Endothelial cell of umbilical vein (primary cell): Measurements from ENCODE around the gene BMAL2. TPM values are rescaled to one million over a fixed set of nuclear protein-coding genes. Genes with fewer than 3 reads are reported as not detected.

Source experiments
- BruUV-seq: library from RNA; stranded (reverse); fragments of 400-500 nt; replicated peaks from 2 replicates; lab custom pipeline; 2021; lab: Mats Ljungman, UMichigan
- CTCF ChIA-PET: fragments of 300-600, 350-600 bp; sonication (Branson Sonifier 250); formaldehyde crosslinking; loops from one replicate; lab custom pipeline; 2021; ENCODE audit warnings: antibody characterized with exemption, inconsistent platforms; lab: Charles Lee
- POLR2A ChIA-PET: fragments of 300-600, 350-600 bp; sonication (Branson Sonifier 250); formaldehyde crosslinking; loops from one replicate; lab custom pipeline; 2021; ENCODE audit warnings: antibody characterized with exemption, inconsistent platforms; lab: Charles Lee
- DNase-seq: peaks from one replicate; pipeline ENCODE4 v3.0.0-alpha.2; 2011; ENCODE audit warnings: low read depth, low spot score
- FAIRE-seq: peaks from 2 replicates; lab custom pipeline; 2011; peaks lifted over from hg19 to GRCh38; lab: Jason Lieb, UNC
- H2AFZ ChIP-seq: 2 replicates; pipeline ENCODE4 v1.6.0; 2012; ENCODE audit warnings: low read depth, low read length, control low read depth, inconsistent platforms
- H3K27ac ChIP-seq: 2 replicates; pipeline ENCODE4 v1.5.1; 2011; ENCODE audit warnings: low read depth, mild to moderate bottlenecking, control low read depth, low read length, moderate library complexity; ENCODE audit not compliant: insufficient read depth
- H3K27me3 ChIP-seq, 2 experiments: 2 replicates each; pipeline versions ENCODE4 v1.6.0 to v1.6.1; 2011; ENCODE audit warnings: low read length in 2 of 2, mixed read lengths in 1 of 2; ENCODE audit not compliant: control insufficient read depth in 2 of 2, insufficient read depth in 2 of 2
- H3K36me3 ChIP-seq, 2 experiments: 2 replicates in 1 of 2; 3 replicates in 1 of 2; pipeline ENCODE4 v1.5.1; 2011; ENCODE audit warnings: low read length in 2 of 2, mild to moderate bottlenecking in 1 of 2, moderate library complexity in 1 of 2; ENCODE audit not compliant: control insufficient read depth in 2 of 2, insufficient read depth in 2 of 2; ENCODE audit errors: extremely low read depth in 1 of 2
- H3K4me1 ChIP-seq: 3 replicates; pipeline ENCODE4 v1.5.1; 2011; ENCODE audit warnings: mild to moderate bottlenecking, low read length; ENCODE audit not compliant: control insufficient read depth, insufficient read depth; ENCODE audit errors: extremely low read depth
- H3K4me2 ChIP-seq: 2 replicates; pipeline ENCODE4 v1.6.1; 2011; ENCODE audit warnings: low read length, control low read depth, mixed read lengths; ENCODE audit not compliant: insufficient read depth
- H3K4me3 ChIP-seq, 3 experiments: fragments of 200-600 bp in 1 of 3; sonication (generic), shearing (Covaris generic) in 1 of 3; replicated peaks in 1 of 3; 2 replicates each; pipeline ENCODE4 v1.5.1; 2011 to 2016; ENCODE audit warnings: control low read depth in 3 of 3, low read length in 3 of 3, mild to moderate bottlenecking in 2 of 3, inconsistent platforms in 1 of 3, low read depth in 1 of 3, moderate library complexity in 1 of 3; ENCODE audit not compliant: insufficient read depth in 1 of 3
- H3K79me2 ChIP-seq: 2 replicates; pipeline ENCODE4 v1.6.0; 2012; ENCODE audit warnings: low read length, inconsistent platforms; ENCODE audit not compliant: control insufficient read depth, insufficient read depth
- H3K9ac ChIP-seq: replicated peaks from 2 replicates; pipeline ENCODE3; 2011; ENCODE audit warnings: low read length, control low read depth; ENCODE audit not compliant: insufficient read depth; ENCODE audit errors: extremely low read depth
- H3K9me1 ChIP-seq: replicated peaks from 3 replicates; pipeline ENCODE4 v1.6.0; 2011; ENCODE audit warnings: mild to moderate bottlenecking, low read length; ENCODE audit not compliant: control insufficient read depth, insufficient read depth; ENCODE audit errors: extremely low read depth
- H3K9me3 ChIP-seq: replicated peaks from 2 replicates; pipeline ENCODE4 v1.5.1; 2012; ENCODE audit warnings: low read length, inconsistent platforms; ENCODE audit not compliant: control insufficient read depth, insufficient read depth
- H4K20me1 ChIP-seq: replicated peaks from 2 replicates; pipeline ENCODE3; 2011; ENCODE audit warnings: mild to moderate bottlenecking, low read length; ENCODE audit not compliant: control insufficient read depth, insufficient read depth; ENCODE audit errors: extremely low read depth
- EZH2 ChIP-seq: IDR thresholded peaks from 2 replicates; pipeline ENCODE4 v1.6.1; 2012; ENCODE audit warnings: borderline replicate concordance, low read depth, mild to moderate bottlenecking, moderate library complexity, low read length, inconsistent platforms; ENCODE audit not compliant: severe bottlenecking
- FOS ChIP-seq: IDR thresholded peaks from 2 replicates; pipeline ENCODE4 v1.6.1; 2011; ENCODE audit warnings: mild to moderate bottlenecking, low read length, moderate library complexity, borderline replicate concordance; ENCODE audit not compliant: insufficient read depth
- GATA2 ChIP-seq: IDR thresholded peaks from 2 replicates; pipeline ENCODE4 v1.7.0; 2011; ENCODE audit warnings: low read depth, mild to moderate bottlenecking, moderate library complexity, mixed read lengths, low read length; ENCODE audit not compliant: insufficient read length, insufficient read depth
- JUN ChIP-seq: IDR thresholded peaks from 2 replicates; pipeline ENCODE4 v1.6.1; 2011; ENCODE audit warnings: borderline replicate concordance, low read depth; ENCODE audit not compliant: insufficient read length, insufficient read depth
- MAX ChIP-seq: IDR thresholded peaks from 2 replicates; pipeline ENCODE4 v1.6.1; 2011; ENCODE audit not compliant: insufficient read depth, insufficient read length
- MYC ChIP-seq: IDR thresholded peaks from one replicate; pipeline ENCODE4 v1.6.1; 2011; ENCODE audit warnings: mild to moderate bottlenecking, low read depth, low read length
- POLR2A ChIP-seq: IDR thresholded peaks from 2 replicates; pipeline ENCODE4 v1.6.1; 2012; ENCODE audit warnings: low read depth, mild to moderate bottlenecking, control low read depth, low read length
- POLR2AphosphoS5 ChIP-seq: IDR thresholded peaks from 2 replicates; pipeline ENCODE4 v1.6.1; 2012; ENCODE audit warnings: low read depth, mild to moderate bottlenecking, control low read depth, low read length, moderate library complexity; ENCODE audit not compliant: insufficient read depth
- dilution Hi-C: fragments of 300-500 bp; cut with MboI; formaldehyde crosslinking; loops from one replicate; pipeline ENCODE4 v1.15.0; 2019; ENCODE audit warnings: low sequenced_read_pairs; ENCODE audit not compliant: extremely low pct_ligation_motif_present
- intact Hi-C: fragments of 100-400 bp; cut with micrococcal nuclease; formaldehyde crosslinking; loops from one replicate; pipeline ENCODE4 v1.10.0; 2022
- polyA plus RNA-seq, 4 experiments: library from polyadenylated mRNA; depleted of rRNA in 3 of 4; stranded (reverse) in 3 of 4; unstranded in 1 of 4; fragments of >200 nt; gene quantifications; 2 replicates each; pipeline versions ENCODE4 v1.2.1 to v1.2.3, GENCODE V29; 2011 to 2012; ENCODE audit warnings: missing spikeins in 1 of 4
- total RNA-seq: library from RNA; stranded (reverse); gene quantifications from 2 replicates; pipeline ENCODE4 v1.2.3, GENCODE V29; 2021
- TF ChIP-seq, protein P1 (sequence below), 2 donors: IDR thresholded peaks; 1 replicate in 1 of 2; 2 replicates in 1 of 2; pipeline ENCODE4 v1.5.1; 2011; ENCODE audit warnings: low read length in 2 of 2, mild to moderate bottlenecking in 2 of 2, moderate library complexity in 2 of 2, control low read depth in 1 of 2, inconsistent platforms in 1 of 2, low read depth in 1 of 2; ENCODE audit not compliant: insufficient read depth in 1 of 2; ENCODE audit errors: extremely low read depth in 1 of 2

Gene BMAL2
- total and polyA plus RNA-seq, 2 donors (not counting 3 experiments of a cell fraction or from before 2014, with no cell fraction given): 5.9 to 33.3 TPM

GRCh38 chr12:27334042-27334720 lies 1.5 kb downstream of the BMAL2 start:
- POLR2A ChIA-PET: no interaction called here
- intact Hi-C loops: loop anchor here (5.0 kb wide), 1 partner anchor 318 kb away; no protein-coding TSS in a partner anchor

More at GRCh38 chr12:27334042-27334720, 1.5 kb downstream of the BMAL2 start:
- H2AFZ ChIP-seq: peak overlapping the region; percentile 89
- no peak for DNase-seq
- dilution Hi-C loops: no loop called here
- FAIRE-seq: no peak
- H3K4me3 ChIP-seq: peak overlapping the region in 2 of 3 experiments; percentile 86 to 94
- peaks cover 28% of the 10 kb centered on the region for H3K4me1 ChIP-seq
- no peaks in the 10 kb centered on the region for H3K9me3 ChIP-seq
- H3K9me1 ChIP-seq: peaks cover 2% of the 10 kb centered on the region
- H3K9ac ChIP-seq: peak overlapping the region; percentile 83
- BruUV-seq: no TSS peak
- no peaks in the 10 kb centered on the region for H4K20me1 ChIP-seq
- CTCF ChIA-PET: interaction anchor here (1.0 to 3.0 kb wide), 5 partner anchors 8 to 81 kb away, joined by 3 to 11 read pairs (median 4); no protein-coding TSS in a partner anchor
- H3K27me3 ChIP-seq: no peaks in the 10 kb centered on the region
- peak overlapping the region; percentile 94 for H3K4me2 ChIP-seq
- H3K79me2 ChIP-seq: peaks cover 55% of the 10 kb centered on the region
- no peak overlapping the region for H3K27ac ChIP-seq
- no peak for TF ChIP-seq MYC
- no peak for TF ChIP-seq POLR2A
- no peak for TF ChIP-seq POLR2AphosphoS5
- no peak for TF ChIP-seq MAX
- no peak for TF ChIP-seq EZH2
- no peak for TF ChIP-seq FOS
- TF ChIP-seq GATA2: no peak
- TF ChIP-seq, protein P1, sequence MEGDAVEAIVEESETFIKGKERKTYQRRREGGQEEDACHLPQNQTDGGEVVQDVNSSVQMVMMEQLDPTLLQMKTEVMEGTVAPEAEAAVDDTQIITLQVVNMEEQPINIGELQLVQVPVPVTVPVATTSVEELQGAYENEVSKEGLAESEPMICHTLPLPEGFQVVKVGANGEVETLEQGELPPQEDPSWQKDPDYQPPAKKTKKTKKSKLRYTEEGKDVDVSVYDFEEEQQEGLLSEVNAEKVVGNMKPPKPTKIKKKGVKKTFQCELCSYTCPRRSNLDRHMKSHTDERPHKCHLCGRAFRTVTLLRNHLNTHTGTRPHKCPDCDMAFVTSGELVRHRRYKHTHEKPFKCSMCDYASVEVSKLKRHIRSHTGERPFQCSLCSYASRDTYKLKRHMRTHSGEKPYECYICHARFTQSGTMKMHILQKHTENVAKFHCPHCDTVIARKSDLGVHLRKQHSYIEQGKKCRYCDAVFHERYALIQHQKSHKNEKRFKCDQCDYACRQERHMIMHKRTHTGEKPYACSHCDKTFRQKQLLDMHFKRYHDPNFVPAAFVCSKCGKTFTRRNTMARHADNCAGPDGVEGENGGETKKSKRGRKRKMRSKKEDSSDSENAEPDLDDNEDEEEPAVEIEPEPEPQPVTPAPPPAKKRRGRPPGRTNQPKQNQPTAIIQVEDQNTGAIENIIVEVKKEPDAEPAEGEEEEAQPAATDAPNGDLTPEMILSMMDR (IDR thresholded peaks at IDR 0.05; ENCODE audit: extremely low read depth in 1 of 2, insufficient read depth in 1 of 2, low read depth in 1 of 2, low read length in 2 of 2): no peak
- no peak for TF ChIP-seq JUN
- H3K36me3 ChIP-seq: no peaks in the 10 kb centered on the region
